Calu3 (cell line): ENCODE measurements around the gene RARRES2. TPM values are rescaled to one million over a fixed set of nuclear protein-coding genes. Genes with fewer than 3 reads are reported as not detected.

Experiments
- BruUV-seq: library from RNA; stranded (reverse); fragments of 400-500 nt; replicated peaks from 2 replicates; lab custom pipeline; 2021; lab: Mats Ljungman, UMichigan
- CTCF ChIA-PET: fragments of 300-600 bp; sonication (Branson Sonifier 250); formaldehyde crosslinking; loops from one replicate; lab custom pipeline; 2022; ENCODE audit warnings: antibody characterized with exemption; lab: Charles Lee
- DNase-seq: peaks from one replicate; pipeline ENCODE4 v3.0.0; 2022
- H3K27ac Mint-ChIP-seq: one replicate; pipeline ENCODE4 v1.8.0; 2022; ENCODE audit warnings: mixed read lengths; ENCODE audit not compliant: unreplicated experiment
- H3K27me3 Mint-ChIP-seq: one replicate; pipeline ENCODE4 v1.8.0; 2022; ENCODE audit warnings: mixed read lengths; ENCODE audit not compliant: unreplicated experiment
- H3K36me3 Mint-ChIP-seq: one replicate; pipeline ENCODE4 v1.8.0; 2022; ENCODE audit warnings: mild to moderate bottlenecking, moderate library complexity, mixed read lengths; ENCODE audit not compliant: insufficient read depth, unreplicated experiment
- H3K4me1 Mint-ChIP-seq: one replicate; pipeline ENCODE4 v1.8.0; 2022; ENCODE audit warnings: mild to moderate bottlenecking, low read depth, mixed read lengths; ENCODE audit not compliant: unreplicated experiment
- H3K4me3 Mint-ChIP-seq: one replicate; pipeline ENCODE4 v1.8.0; 2022; ENCODE audit warnings: mild to moderate bottlenecking, low read depth, moderate library complexity, mixed read lengths; ENCODE audit not compliant: unreplicated experiment
- H3K9me3 Mint-ChIP-seq: one replicate; pipeline ENCODE4 v1.8.0; 2022; ENCODE audit warnings: low read depth, mixed read lengths; ENCODE audit not compliant: unreplicated experiment
- CTCF ChIP-seq: fragments of 200-600 bp; IDR thresholded peaks from one replicate; pipeline ENCODE4 v1.8.0; 2022; ENCODE audit warnings: antibody characterized with exemption; ENCODE audit not compliant: unreplicated experiment
- intact Hi-C: fragments of 100-400 bp; cut with micrococcal nuclease; formaldehyde crosslinking; loops from one replicate; pipeline ENCODE4 v1.10.0; 2022; ENCODE audit not compliant: unreplicated experiment
- total RNA-seq: library from RNA; stranded (reverse); gene quantifications from 2 replicates; pipeline ENCODE4 v1.2.3, GENCODE V29; 2022

RARRES2 gene
- total RNA-seq, 1 experiment from 2014 or later: 13.0 TPM

- H3K36me3 Mint-ChIP-seq: peaks cover 23% of the 10 kb centered on the region
- TF ChIP-seq CTCF: no peak
- no peak overlapping the region for H3K27ac Mint-ChIP-seq
- no peaks in the 10 kb centered on the region for H3K9me3 Mint-ChIP-seq
- CTCF ChIA-PET: no interaction called here
- H3K4me1 Mint-ChIP-seq: peaks cover 15% of the 10 kb centered on the region
- intact Hi-C loops: no loop called here
- no peak overlapping the region for H3K4me3 Mint-ChIP-seq
- BruUV-seq: no TSS peak
- H3K27me3 Mint-ChIP-seq: no peaks in the 10 kb centered on the region
- DNase-seq: no peak
Measured at GRCh38 chr7:150335108-150335773, 6.2 kb downstream of the RARRES2 start.

GRCh38 chr7:150334108-150334507 lies 7.3 kb downstream of the RARRES2 start:
- no peaks in the 10 kb centered on the region for H3K27me3 Mint-ChIP-seq
- peaks cover 4% of the 10 kb centered on the region for H3K4me1 Mint-ChIP-seq
- no peak overlapping the region for H3K27ac Mint-ChIP-seq
- no peaks in the 10 kb centered on the region for H3K9me3 Mint-ChIP-seq
- H3K36me3 Mint-ChIP-seq: peaks cover 24% of the 10 kb centered on the region
- no peak for TF ChIP-seq CTCF
- H3K4me3 Mint-ChIP-seq: no peak overlapping the region
- no TSS peak for BruUV-seq
- CTCF ChIA-PET: no interaction called here
- DNase-seq: no peak
- intact Hi-C loops: no loop called here

- BruUV-seq: no TSS peak
- no peak overlapping the region for H3K4me3 Mint-ChIP-seq
Measured at GRCh38 chr7:150333659-150334058, 7.8 kb downstream of the RARRES2 start.

GRCh38 chr7:150332852-150333635 lies 8.4 kb downstream of the RARRES2 start:
- H3K27me3 Mint-ChIP-seq: no peaks in the 10 kb centered on the region
- intact Hi-C loops: no loop called here
- H3K36me3 Mint-ChIP-seq: peaks cover 30% of the 10 kb centered on the region
- no TSS peak for BruUV-seq
- TF ChIP-seq CTCF: no peak
- CTCF ChIA-PET: no interaction called here
- H3K27ac Mint-ChIP-seq: no peak overlapping the region
- H3K4me1 Mint-ChIP-seq: no peaks in the 10 kb centered on the region
- DNase-seq: no peak
- no peak overlapping the region for H3K4me3 Mint-ChIP-seq
- no peaks in the 10 kb centered on the region for H3K9me3 Mint-ChIP-seq

More at GRCh38 chr7:150333659-150334058, 7.8 kb downstream of the RARRES2 start:
- Mint-ChIP-seq H3K4me1 (no peaks in the 10 kb centered on the region), H3K36me3 (peaks cover 29% of the 10 kb centered on the region), H3K27me3 (no peaks in the 10 kb centered on the region), H3K9me3 (no peaks in the 10 kb centered on the region), H3K27ac (no peak overlapping the region)
- DNase-seq: no peak
- intact Hi-C loops: no loop called here
- TF ChIP-seq CTCF: no peak
- CTCF ChIA-PET: no interaction called here
